HG03469 (cell line): Measurements from ENCODE around the gene BCAS3.

ENCODE experiments used
- ATAC-seq: cut with Tn5 transposase; IDR thresholded peaks from one replicate; pipeline ENCODE4 v1.9.1; 2021; ENCODE audit warnings: mild to moderate bottlenecking, moderate library complexity, moderate number of reproducible peaks; ENCODE audit not compliant: unreplicated experiment

BCAS3 gene

DNA sequence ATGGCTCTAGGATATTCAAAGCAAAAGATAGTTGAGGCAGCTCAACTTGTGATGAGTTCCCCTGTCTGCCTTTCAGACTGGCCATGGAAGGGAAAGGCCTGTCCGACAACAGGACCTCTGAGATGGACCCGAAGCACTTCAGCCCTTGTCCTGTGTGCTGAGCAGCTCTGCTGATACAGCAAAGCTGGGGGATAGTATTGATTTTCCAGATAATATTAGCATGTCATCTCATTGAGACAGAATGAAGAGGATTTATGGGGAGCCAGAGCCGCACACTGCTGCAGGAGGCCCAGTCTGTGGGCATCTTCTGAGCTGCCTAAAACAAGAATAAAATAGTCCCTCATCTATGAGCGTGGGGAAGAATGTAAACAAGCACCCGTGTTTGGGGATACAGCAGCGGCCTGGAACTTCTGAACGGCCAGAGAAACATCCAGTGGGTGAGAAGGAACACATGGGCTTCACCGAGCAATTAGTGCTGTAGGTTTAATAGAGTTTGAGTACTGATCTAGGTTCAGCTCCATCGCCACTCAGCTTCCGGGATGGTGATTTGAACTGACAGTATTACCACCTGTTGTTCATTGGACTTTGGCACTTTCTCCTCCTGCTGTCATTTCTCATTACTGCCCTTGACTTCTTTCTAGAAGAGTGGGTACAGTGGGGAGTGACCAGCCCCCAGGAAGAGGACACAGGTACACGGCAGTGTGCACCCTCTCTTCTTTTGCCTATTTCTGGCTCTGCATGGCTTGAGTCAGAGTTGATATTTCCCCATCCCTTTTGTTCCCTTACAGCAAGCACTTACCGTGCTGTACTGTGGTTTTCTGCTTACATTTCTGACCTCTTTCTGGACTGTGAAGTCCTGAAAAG, 625.5 kb downstream of the BCAS3 start:
- ATAC-seq = no peak

DNA sequence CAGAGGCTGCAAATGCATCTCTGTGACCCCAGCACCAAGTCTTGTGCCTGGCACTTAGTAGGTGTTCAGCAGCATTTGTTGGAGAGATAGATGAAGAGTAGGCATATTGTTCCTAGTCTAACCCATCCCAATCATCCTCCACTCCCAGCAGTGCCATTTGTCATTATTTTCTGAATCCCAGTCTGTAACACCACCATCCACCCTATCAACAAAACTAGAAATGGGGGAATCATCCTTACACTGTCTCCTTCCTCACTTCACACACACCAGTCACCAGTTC, 626.1 kb downstream of the BCAS3 start:
- no peak for ATAC-seq

DNA sequence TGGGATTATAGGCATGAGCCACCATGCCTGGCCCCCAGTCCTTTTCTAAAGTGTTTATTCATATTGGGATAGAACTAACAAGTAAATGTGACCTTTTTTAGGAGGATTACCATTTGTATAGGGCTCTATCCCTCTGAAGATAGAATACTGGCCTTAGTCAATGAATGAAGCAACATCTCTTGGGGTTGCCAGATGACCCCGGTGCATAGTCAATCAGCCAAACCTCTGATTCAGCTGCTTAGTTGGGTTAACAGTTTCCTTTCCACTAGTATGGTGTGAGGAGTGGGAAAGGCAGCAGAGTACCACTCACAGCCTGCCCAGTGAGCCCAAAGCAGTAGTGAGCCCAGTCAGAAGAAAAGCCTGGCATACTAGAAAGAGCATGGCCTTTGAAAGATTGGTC, 627.4 kb downstream of the BCAS3 start:
- ATAC-seq = no peak

DNA sequence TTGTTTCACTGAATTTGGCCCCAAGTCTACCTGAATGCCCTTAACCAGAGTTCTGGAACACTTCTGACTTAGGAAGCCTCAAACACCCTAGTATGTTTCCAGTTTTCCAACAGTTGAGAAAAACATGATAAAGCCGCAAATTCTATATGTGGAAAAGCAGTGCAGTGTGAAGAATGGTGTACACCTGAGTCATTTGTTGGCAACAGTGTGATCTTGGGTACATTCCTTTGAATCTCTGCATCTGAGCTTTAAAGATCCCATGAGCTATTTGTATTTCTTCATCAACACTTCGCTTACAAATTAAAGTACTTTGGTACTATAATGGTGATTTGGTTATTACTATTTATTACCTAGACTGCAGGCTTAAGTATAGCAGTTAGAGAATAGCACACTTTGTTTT, 628.4 kb downstream of the BCAS3 start:
- ATAC-seq = no peak

DNA sequence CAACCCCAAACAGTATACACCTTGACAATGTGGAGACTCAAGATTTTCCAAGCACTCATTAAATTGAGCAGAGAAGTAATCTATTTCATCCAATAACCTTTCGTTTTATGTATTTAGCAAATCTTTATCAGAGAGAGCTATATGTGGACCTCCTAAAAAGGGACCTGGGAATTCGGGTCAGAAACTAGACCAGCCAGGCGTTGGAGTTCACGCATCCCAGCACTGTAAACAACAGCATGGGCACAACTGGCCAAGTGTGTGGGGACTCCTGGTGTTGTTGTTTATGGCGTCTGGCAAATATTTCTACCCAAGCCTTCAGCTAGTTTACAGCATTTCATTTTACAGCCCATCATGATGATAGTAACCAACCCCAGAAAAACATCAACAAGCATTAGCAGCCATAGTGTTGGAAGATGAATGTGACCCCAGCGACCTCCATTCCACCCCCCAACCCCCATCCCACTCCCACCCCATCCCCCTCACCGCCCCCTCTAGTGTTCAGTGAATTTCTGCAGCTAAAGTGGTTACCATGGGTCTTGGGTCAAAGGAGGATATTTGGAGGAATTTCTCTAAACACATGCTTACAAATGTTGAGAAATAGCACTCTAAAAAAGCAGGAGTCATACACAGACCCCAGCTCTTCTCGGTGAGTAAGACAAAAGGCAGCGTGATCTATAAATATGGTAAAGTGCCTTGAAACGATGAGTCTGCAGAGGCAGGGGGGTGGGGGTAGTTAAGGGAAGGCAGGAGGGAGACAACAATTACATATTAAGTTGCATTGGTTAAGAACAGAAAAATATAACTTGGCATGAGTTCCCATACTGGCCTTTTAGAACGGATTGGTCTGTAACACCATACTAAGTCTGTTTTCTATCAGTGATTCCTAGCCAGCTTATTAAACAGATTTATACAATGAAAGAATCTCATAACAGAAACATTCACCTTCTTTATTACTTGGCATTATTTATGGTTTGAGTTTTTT, 630.5 kb downstream of the BCAS3 start:
- no peak for ATAC-seq

DNA sequence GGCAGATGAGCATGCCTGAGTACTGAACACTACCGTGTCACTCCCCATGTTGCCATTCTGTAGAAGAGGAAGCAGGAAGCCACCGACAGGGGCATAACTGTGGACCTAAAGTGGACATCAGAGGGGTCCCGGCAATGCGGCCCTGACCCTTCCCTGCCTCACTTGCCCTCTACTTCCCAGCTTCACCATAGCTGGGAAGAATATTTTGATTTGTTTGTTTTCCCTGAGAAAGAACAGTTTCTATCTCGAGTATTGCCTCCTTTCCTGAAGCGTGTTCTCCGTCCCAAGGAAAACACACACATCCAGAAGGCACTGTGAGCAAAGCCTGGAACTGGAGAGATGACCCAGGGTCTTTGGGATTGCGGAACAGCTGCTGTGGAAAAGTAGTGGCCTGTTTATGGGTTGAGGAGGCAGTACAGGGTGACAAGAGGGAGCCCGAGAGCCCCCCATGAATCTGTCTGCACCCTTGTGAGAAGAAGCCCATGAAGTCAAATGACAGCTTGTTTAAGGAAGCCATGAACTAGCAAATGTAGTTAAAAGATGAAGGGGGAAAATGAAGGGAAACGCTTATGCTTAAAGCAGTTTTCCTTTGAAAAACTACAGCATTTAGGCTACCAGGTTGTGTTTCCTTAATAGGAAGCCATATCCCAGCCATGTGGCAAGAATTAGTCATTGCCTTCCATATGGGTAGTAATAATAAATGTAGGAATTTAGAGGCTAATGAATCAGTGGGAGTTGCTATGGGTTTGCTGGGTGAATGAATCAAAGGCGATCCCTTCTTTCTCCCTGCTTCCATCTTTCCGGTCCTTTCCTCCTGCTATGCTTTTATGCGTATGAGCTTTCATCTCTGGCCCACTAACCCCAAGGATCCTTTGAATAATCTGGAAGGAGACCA, 632.0 kb downstream of the BCAS3 start:
- ATAC-seq = no peak

DNA sequence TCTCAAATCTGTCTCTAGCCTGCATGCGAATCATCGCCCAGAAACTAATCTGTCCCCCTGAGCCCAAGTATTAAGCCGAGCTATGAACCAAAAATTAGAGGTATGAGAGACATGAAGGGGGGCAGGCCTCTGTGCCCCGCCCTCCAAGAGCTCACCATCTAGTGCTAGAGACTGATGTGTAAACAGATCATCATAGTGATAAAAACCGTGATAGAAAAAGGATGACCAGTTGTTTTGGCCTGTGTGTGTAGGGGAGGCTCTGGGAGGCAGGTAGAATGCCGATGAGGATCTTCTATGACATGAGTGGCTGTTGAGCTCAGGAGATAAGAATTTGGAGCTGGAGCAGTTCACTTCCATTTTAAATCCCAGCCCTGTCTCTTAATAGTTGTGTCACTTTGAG, 632.9 kb downstream of the BCAS3 start:
- ATAC-seq = no peak

DNA sequence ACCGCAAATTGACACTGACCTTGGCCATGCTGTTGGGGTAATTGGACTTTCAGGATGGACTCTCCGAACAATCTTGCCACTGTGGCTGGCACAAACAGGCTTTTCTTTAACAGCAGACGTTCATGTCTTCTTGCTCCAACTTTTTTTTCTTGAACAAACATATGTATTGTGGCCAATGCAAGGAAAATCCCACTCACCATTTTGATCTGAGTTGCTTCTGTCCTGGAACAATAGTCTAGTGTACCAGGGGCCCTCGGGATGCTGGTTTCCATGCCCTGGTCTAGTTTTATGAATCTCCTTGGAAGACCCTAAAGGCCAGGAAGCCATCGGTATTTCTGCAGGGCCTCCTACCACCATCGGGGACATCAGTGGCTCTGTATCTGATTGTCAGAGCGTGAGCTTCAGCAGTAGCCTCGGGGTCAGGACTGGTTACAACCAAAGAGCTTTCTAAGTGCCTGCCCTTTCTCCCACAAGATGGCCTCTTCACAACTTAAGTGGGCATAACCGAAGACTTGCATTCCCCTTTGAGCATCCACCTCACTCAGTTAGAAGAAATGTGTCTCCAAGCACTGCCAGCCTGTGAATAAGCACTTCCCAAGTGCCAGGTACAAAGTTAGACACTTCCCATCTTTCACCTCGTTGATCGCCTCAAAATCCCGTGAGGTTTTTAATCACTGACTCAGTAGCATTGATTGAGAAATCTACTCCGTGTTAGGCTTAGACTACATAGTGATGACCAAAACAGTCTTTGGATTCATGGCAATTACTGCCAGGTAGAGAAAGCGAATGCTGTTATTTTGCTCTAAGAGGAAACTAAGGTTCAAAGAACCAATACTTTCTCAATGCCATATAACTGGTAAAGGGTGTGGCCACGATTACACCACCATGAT, 635.0 kb downstream of the BCAS3 start:
- ATAC-seq = no peak

DNA sequence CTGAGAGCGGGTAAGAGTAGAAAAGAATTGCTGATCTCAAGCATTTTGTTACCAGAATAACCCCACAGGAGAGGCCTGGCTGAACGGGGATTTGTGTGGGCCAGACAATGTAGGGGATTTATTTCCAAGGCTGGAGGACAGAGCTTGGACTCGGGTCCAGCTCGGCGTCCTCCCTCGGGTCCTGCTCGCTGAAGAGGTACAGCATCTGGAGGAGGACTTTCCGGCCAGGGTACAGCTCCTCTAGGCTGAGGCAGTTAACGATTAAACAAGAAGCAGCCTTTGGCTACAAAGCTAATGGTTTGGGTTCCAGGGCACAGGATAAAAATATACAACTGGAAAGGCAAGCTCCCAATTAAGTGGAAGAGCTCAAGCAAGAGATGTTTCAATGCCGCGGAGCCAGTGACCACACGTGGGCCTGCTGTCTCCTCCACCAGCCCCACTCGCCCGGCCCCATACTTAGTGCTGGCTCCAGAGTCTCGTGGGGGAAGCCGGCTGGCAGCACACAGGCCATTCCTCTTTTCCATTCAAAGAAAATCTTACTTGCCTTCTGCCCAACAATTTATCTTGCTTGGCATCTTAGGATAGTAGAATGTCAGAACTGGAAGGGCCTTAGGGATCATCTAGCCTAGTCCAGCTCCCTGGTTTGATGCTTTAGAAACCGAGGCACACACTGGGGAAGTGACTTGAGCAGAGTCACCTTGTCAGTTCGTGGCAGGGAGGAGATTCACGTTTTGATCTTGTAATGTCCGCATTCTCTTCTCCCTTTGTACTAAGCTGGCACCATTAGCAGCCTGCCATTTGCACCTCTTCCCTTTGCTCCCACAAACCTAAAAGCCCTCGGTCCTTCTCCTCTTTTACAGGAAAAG, 636.0 kb downstream of the BCAS3 start:
- ATAC-seq = no peak

DNA sequence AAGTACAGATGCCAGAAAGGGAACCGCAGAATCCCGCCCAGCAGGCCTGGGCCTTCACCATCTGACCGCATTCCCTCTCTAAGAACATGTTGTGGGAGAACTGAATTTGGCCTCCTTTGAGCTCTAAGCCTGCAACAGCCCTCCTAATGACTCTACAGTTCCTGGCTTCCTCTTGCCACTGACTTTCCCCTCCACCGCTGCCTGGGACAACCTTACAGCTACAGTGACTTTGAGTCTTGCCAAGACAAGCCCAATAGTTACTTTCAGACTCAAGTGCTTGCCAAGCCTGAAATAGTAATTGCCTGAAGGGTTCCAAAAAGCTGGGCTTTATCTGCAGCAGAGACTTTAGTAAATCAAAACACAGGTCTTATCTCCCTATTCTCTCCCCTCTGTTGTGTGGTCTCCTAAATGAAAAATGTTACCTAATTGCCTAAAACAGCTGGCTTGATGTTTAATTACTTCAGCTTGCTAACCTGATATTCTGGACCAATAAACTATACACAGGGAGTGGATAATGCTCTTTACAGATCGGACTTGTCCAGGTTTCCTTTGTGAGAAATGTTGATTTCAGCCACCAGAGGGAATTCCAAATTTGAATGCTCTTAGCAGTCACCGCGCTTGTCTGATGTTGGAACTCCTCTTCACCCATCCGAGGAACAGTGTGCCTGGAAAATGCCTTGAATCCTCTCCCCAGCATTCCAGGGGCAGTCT, 636.9 kb downstream of the BCAS3 start:
- no peak for ATAC-seq

DNA sequence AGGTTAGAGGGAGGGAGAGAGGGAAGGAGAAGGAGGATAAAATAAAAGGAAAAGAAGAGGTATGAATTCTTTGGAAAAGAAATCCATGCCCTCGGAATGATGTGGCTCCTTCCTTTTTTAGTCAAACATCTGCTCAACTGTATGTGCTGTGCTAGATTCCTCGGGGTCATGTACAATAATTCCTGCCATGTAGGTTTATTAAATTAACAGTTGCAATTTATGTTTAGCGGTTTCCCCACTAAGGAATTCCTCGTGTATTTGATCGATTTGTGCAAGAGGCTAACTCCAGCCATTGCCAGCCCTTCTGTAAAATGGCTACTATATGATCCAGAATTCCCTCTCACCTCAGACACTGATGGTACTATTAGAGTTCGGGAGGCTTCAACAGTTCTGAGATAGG, 639.0 kb downstream of the BCAS3 start:
- no peak for ATAC-seq

DNA sequence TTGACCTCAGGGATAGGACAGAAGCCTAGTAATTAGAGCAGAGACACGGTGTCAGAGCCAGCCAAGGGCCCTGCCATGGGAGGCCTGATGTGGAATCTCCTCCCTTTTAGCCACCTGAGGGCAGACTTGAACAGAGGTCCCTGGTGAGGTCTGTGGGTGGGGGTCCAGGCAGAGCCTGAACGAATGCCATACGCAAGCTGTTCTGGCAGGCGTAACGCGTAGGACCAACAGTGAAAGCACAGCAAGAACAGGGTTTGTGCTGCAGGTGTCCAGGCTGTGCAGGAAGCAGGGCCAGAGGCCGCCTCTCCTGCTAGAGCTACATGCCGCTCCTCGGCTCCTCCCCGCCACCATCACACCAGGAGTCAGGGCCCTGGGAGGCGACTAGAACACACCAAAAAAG, 640.1 kb downstream of the BCAS3 start:
- no peak for ATAC-seq

DNA sequence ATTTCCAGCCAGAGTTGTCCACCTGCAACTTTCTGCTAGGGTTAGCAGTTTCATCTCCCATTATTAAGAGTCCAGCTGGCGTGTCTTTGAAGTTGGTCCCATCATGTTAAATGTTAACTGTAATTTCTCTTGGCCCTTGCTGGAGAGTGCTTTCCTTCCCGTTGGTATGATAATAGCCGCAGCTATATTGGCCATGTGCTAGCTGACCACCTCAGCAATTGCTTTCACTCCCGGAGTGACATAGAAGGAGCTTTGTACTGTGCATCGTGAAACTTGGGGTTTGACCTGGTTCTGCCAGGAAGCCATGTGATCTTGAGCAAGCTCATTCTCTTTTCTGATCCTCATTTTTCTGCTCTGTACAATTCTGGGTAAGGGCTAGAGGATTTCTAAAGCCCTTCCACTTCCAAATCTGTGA, 641.0 kb downstream of the BCAS3 start:
- no peak for ATAC-seq

DNA sequence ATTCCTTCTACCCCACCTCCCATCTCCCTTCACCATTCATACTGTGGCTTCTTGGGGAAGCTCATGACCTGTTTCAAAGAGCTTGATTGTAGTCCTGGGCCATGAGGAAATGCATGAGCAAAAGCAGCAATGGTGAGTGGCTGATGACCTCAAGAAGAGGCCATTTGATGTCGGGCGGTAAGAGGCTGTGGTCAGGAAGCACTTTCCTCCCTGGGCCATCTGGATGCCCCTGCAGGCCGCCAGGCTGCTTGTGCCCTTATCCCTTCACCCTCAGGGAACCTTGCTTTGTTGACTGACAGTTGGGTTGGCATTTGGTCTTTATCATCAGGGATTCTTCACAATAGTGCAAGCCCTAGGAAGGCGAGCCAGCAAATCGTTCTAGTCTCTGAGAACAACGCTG, 643.7 kb downstream of the BCAS3 start:
- no peak for ATAC-seq

DNA sequence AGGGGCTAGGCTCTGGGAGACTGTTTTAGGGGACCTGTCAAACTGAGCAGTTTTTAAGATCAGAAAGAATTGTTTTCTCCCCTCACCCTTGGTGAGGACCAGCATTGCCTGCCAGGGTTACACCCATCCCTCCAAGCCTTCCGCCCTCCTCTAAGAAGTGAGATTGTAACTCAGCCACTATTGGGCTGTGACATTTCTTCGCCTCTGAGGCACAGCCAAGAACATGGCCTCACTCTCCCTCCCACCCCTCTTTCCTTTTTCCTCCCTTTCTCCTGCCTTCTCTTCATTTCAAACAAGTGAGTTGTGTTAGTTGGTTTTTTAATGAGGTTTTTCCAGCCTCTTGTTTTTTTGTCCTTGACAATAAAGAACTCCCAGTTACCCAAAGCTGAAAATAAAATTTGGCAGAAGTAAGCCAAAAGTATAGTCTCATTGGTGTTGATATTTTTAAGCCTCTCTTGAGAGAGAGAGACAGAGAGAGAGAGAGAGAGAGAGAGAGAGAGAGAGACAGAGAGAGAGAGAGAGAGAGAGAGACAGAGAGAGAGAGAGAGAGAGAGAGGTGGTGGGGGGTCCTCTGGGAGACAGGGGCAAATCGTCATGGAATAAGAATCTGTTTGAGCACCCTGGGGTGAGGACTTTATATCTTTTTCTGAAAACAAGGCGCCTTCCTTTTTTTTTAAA, 644.8 kb downstream of the BCAS3 start:
- no peak for ATAC-seq

DNA sequence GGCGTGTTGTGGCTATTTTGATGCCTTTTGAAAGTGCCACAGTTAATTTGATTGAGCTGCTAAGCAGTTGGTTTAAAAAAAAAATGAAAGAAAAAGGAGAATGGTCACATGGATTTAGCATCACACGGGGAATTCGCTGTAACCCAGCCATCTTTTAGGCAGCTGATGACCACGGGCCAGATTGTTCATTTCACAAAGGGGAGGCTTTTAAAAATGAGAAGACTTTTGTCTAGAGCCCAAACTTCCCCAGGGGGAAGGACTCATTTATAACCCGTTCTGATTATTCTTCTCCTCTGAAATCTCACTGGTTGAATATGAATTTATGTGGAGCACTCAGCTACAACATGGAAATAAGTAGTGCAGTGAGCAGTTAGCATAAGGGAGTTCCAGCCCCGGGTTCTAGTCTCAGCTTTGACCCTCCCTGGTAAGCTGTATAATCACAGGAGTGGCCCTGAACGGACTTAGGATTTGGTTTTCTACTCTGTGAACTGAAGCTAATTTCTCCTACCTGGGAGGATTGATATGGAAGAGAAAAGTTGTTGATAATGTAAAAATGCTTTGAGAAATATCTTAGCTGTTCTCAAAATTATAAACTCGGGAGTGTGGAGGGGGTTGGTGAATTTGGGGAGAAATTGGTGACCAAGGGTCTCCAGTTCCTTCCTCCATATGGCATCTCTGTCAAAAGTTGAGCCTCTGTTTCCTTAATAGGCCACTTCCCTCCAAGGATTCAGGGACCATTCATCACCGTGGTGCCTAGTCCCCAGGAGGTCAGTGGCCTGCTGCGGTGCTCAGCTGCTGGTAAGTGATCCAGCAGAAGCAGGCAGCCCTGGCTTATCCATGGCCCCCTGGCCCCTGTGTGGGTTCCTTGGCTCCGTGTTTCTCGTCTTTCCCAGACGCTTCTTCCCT, 645.6 kb downstream of the BCAS3 start:
- no peak for ATAC-seq
